Activated T-cell treated with anti-CD3 and anti-CD28 coated beads for 48 hours (primary cell): Measurements from ENCODE around the gene OR4Q3.
"Not testable (repeated sequence)": the region's sequence is repeated elsewhere in the genome, so short reads cannot be mapped to it uniquely, and the experiment has no call there.

Source experiments
- DNase-seq: peaks from one replicate; pipeline ENCODE4 v3.0.0-alpha.2; 2020; ENCODE audit warnings: low read depth

The OR4Q3 gene

GRCh38 chr14:19743256-19743655 is at the start of gene OR4Q3:
Gene OR4Q3, plus strand, starts transcription at chr14:19743571.
- DNase-seq, result no peak

DNA sequence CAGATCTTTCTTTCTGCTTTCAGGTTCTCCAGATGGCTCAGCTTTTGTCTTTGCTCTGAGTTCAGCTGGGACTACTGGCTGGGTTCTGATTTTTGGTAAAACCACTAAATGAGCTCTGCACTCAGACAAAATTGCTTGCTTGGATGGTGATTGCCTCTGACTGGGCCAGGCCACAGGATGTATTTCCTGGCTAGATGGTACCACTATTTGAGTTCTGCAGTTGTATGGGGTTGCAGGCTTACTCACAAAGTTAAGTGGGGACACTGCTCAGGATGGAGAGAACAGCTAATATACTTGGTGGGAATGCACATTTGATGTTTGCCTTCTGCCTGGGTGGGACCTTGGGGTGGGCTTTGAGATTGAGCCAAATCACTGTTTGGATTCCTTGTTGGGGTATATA is 14.0 kb upstream of the OR4Q3 start:
- no peak for DNase-seq

GRCh38 chr14:19729763-19730162 is 13.6 kb upstream of the OR4Q3 start:
- no peak for DNase-seq

DNA sequence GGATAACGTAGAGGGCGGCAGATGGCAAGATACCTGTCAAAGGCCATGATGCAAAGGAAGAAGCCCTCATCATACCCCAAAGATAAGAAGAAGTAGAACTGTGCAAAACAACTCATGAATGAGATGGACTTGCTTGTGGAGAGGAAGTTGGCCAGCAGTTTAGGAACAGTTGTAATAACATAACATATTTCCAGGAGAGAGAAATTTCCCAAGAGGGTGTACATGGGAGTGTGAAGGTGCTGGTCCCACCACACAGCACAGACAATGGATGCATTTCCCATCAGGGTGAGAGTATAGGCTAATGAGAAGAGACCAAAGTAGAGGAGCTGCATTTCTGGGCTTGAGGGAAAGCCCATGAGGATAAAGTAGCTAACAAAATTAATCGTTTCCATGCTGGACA is 9.5 kb upstream of the OR4Q3 start:
- not testable (repeated sequence) for DNase-seq

DNA sequence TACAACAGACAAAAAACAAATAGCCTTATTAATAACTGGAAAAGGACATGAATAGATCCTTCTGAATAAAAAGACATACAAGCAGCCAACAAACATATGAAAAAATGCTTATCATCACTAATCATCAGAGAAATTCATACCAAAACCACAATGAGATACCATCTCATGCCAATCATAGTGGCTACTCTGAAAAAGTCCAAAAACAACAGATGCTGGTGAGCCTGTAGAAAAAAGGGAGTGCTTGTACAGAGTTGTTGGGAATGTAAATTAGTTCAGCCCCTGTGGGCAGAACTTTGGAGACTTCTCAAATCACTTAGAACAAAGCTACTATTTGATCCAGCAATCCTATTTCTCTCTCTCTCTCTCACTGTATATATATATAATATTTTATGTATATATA is 8.9 kb downstream of the OR4Q3 start:
- DNase-seq, result not testable (repeated sequence)

DNA sequence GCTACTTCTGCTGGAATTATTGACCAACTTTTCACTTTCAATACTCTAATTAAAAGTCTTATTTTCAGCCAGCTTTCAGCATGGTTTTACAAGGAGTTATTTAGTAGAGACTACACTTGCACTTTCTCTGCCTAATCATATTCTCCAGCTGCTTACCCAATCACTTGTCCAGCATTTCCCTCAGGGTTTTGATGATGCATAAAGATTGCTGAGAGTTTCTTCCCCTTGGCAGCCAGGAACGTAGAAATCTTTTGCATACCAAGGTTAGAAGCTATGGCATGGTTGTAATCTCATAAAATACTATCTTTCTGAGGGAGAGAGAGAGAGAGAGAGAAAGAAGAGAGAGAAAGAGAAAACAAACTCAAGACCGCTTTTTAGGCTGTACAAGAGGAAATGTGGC is 10.8 kb downstream of the OR4Q3 start:
- no peak for DNase-seq

GRCh38 chr14:19771491-19771890 is 28.1 kb downstream of the OR4Q3 start:
- DNase-seq, result not testable (repeated sequence)

DNA sequence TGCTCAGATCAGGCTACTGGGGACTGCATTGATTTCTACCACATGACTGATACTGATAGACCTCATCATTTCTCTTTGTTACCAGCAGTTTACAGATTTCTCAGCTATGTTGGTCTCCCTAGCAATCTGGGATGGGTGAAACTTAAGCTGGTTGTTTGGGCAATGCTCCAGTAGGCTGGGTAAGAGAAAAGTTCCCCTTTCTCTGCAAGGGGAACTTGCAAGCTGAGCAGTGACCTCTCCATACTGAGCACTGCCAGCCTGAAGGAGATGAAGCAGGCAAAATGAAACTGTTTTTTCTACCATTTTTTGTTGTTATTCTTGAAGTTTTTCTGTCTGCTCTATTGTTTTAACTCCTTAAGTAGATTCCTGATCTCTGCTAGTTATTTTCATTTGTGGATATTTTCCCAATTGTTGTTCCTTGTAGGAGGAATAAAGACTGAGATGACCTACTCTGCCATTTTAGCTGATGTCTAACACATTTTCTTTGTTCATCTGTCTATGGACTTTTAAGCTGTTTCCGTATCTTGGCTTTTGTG is 28.6 kb downstream of the OR4Q3 start:
- DNase-seq, result no peak

GRCh38 chr14:19772454-19772853 is 29.1 kb downstream of the OR4Q3 start:
- not testable (repeated sequence) for DNase-seq

DNA sequence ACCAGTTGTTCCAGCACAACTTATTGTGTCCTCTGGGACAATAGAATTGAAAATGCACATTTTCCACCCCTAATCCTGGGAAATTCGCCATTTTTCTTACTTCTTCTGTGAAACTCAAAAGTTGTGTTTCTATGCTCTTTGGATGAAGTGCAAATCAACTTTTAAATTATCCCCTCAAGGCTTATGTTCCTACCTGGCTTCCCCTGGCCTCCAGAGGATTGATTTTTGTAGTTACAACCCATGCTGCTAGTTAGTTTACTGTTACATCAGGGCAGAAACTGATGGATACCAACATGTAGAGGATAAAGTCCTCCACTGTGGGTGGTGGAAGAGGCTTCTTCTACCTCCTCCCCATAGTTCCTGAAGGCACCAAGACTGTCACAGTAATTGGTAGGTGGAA is 29.8 kb downstream of the OR4Q3 start, which contains the start of gene OR4M1:
TSS of gene OR4M1 (plus strand) at position 301 of the 400 bp plus-strand sequence. CDS start 6,819 bp downstream, outside the sequence.
- DNase-seq, result not testable (repeated sequence)

DNA sequence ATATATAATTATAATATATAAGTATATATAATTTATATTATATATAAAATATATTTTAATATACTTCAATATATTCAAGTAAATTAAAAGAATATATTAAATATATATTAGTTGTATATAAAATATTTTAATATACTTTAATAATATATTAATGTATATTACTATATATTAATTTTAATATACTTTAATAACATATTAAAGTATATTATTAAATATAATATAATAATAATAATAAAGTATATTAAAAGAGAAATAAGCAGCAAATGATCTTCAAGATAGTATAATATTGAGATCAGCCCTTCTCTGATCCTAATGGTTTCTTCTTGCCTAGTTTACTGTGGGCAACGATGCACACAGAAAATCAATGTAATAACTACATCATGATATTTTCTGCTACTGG is 32.2 kb downstream of the OR4Q3 start:
- no peak for DNase-seq

DNA sequence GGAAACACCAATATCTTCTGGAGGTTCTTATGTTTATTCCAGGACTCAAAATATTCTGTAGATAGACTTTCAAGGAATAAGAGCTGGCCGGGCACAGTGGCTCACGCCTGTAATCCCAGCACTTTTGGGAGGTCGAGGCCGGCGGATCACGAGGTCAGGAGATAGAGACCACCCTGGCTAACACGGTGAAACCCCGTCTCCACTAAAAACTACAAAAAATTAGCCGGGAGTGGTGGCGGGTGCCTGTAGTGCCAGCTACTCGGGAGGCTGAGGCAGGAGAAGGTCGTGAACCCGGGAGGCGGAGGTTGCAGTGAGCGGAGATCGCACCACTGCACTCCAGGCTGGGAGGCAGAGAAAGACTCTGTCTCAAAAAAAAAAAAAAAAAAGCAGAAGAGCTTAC is 42.5 kb downstream of the OR4Q3 start:
- DNase-seq, result not testable (repeated sequence)

- not testable (repeated sequence) for DNase-seq
These were observed 43.9 kb downstream of the OR4Q3 start for GRCh38 chr14:19787318-19787717.

GRCh38 chr14:19788150-19788549 is 44.8 kb downstream of the OR4Q3 start:
- not testable (repeated sequence) for DNase-seq

GRCh38 chr14:19796520-19797108 is 53.2 kb downstream of the OR4Q3 start:
- DNase-seq, result not testable (repeated sequence)
